ENCODE results near the gene ZNF669. TPM values are rescaled to one million over a fixed set of nuclear protein-coding genes. Genes with fewer than 3 reads are reported as not detected.

ZNF669 gene
- total RNA-seq, 1 donor from 2014 or later = 5.4 TPM

- peak; percentile 41 for DNase-seq
Measured at GRCh38 chr1:247111259-247111699, 7.1 kb upstream of the ZNF669 start.

GRCh38 chr1:247110627-247111258 is 6.6 kb upstream of the ZNF669 start:
- DNase-seq = peak; percentile 24

GRCh38 chr1:247107694-247108093 is 3.5 kb upstream of the ZNF669 start:
- no peak for DNase-seq

DNA sequence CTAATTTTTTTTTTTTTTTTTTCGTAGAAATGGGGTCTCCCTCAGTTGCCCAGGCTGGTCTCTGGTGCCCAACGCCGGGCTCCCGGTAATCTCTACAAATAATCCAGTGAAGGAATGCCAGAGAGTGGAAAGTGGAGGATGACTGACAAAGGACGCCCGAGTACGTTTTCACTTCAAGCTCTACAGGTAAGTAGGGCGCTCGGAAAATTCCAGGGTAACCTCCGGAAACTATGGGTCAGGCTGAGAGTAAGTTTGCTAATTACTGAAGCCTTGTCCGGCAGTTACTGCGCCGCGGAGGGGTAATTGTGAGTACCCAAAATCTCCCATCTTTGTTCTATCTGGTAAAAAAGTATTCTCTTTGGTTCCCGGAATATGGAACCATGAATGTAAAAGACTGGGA is 1.8 kb upstream of the ZNF669 start:
- no peak for DNase-seq

- no peak for DNase-seq
Measured at GRCh38 chr1:247104965-247105364, 809 bp upstream of the ZNF669 start.

DNA sequence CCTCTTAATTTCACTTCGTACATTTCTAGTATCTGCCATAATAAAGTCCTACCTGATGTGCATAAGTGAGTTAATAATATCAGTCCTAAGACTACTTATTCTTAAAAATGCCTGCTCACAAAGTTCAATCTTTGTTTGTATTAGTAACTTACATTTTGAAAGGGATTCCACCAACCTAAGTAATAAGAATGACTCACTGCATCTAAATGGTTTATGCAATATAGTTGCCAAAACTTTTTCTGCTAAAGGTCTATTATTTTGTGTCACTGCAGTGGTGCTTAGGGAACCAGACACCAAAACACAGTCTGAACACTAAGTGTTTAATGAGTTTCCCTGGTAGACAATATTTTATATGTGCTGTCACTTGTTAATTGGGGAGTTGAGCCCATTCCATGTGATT is 1.8 kb downstream of the ZNF669 start:
- DNase-seq = no peak

- DNase-seq = no peak
Measured at GRCh38 chr1:247100676-247101279, 3.4 kb downstream of the ZNF669 start.

- DNase-seq = no peak
Measured at GRCh38 chr1:247096958-247097357, 7.2 kb downstream of the ZNF669 start.

DNA sequence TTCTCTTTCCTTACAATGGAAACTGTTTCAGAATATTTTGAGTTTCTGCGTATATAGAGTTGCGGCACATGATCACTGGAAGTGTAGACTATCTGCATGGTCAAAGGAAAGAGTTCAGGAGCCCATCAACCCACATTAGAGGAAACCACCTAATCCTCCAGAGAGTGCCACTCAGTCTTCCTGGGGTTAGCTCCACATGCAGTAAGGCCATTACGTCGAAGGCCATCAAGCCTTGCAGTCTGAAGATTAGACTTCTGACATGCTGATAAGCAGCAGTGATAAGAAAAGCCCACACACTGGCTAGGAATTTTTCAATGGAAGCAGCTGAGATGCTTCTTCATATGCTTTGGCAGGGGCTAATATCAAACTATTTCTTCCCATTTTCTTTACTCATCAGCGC is 7.6 kb downstream of the ZNF669 start:
- no peak for DNase-seq

DNA sequence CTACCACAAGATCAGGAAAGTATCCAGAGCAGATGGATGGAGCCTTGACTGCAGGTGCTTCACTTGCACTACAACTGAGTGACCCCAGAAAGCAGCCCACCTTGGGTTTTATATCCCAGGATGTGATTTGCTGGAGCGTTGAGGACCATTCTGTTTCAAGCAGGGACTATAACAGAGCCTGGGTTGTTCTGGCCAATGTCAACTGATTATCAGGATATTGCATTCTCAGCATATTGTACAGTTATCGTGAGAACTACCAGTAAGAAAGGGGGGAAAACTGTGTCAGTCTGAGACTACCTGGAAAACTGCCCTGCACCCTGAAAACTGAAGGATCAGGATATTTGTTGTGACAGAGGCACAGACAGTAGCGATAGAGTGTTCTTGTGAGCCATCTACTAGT is 8.0 kb downstream of the ZNF669 start:
- no peak for DNase-seq

DNA sequence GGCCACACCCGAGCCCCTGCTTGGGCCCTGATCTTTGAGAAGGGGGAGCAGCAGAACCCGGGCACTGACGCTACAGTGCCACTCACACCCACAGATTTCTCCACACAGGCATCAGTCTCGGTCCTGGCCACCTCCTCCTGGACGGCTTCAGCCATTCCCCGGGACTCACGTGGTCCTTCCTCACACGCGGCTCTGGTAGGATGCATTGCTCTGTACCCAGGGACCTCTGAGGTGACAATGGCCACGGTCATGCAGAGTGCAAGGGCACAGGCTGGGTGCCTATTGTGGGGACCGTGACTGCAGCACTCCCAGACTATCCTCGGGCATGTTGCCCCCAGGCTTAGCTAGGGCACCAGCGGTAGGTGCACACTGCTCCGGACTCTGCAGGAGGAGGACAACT is 13.7 kb downstream of the ZNF669 start:
- DNase-seq = no peak

DNA sequence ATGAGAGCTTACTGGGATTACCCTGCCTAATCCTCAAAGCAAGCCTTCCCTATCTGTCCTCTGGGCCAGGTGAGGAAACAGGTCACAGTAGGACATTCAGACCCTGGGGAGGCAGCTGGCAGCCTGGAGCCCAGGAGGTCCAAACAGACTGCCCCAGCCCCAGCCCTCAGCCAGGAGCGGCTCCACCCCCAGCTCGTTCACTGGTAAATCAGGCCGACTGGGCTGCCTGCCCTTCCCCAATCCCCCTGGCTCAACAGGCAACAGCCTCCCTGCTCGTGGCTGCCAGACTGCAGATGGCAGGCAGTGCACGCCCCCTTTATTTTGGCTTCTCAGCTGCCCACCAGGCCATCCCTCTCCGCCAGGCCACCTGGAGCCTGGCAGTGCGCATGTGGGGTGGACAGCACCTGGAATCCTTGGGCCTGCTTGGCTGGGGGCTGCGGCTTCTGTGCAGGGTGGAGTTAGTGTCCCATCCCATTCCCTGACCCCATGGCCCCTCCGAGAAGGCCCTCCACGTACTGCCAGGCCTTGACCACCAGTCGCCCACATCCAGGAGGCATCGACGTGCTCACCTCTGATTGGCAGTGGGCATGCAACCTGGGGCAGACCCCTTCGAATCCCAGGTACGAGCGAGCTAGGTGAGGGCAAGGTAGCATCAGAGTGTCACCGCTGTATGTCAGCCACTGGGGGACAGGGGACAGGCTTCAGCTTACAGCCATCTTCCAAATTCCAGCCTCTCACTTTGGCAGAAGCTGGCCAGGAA is 14.4 kb downstream of the ZNF669 start:
- DNase-seq = peak; percentile 21

DNA sequence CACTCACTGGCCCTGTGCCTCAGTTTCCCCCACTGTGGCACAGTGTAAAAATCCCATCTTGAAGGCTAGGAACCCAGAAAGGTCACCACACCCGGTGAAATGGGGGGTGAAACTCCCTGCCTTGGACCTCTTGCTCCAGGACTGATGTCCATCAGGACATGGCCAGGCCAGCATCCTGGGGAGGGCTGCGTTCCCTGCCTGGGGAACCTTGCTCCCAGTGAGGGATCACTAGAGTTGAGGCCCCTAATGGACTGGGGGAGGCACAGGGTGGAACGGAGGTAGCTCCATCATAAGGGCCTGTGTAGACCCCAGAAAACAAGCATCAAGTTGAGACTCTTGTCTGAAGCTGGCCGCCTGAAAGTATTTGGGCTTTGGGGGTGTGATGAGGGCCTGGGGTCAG is 15.2 kb downstream of the ZNF669 start:
- no peak for DNase-seq

- no peak for DNase-seq
Measured at GRCh38 chr1:247087256-247087655, 16.9 kb downstream of the ZNF669 start.

GRCh38 chr1:247085310-247085709 is 18.8 kb downstream of the ZNF669 start:
- no peak for DNase-seq

GRCh38 chr1:247084771-247085170 is 19.4 kb downstream of the ZNF669 start:
- no peak for DNase-seq

GRCh38 chr1:247079141-247079874 is 24.8 kb downstream of the ZNF669 start:
- DNase-seq = peak; percentile 1

GRCh38 chr1:247078258-247079140 is 25.7 kb downstream of the ZNF669 start, which contains the start of gene ZNF670:
TSS of gene ZNF670 (minus strand) at chr1:247078811. CDS start at chr1:247078596, 215 bp downstream.
- DNase-seq = peak; percentile 97

DNA sequence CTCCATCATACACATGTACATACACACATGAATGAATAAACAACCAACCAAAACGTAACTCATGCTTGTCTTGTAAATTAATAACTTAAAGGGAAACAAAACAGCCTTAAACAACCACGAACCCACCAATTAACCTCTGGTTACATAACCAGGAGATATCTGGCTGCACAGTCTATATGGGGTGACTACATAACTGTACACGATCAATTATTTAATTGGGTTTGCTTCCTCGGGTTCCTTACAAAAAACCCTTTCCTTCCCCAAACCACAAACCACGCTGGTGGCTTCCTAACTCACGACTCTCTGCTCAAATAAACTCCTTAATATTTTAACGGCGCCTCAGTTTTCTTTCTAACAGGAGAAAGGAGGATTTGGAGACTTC is 26.3 kb downstream of the ZNF669 start:
- no peak for DNase-seq

GRCh38 chr1:247077213-247077612 is 26.9 kb downstream of the ZNF669 start:
- no peak for DNase-seq

GRCh38 chr1:247070645-247071044 is 33.5 kb downstream of the ZNF669 start:
- no peak for DNase-seq

DNA sequence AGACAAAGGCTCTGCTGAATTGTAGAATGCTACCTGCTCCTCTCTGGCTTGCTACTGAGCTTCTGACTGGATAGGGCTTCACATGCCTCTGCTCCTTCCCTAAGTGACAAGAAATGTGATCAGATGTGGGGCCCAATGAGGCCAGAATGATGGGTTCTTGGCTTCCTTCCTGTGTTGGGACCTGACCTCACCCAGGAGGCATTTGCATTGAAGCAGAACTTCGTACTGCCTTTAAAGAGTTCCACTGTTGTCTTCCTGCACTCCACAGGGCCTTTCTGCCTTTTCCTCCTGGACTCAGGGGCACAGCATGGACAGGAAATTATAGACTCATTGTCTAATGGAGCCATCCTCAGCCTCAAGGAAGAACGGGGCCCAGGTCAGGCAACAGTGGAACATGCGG is 39.9 kb downstream of the ZNF669 start:
- DNase-seq = no peak
